ENCODE results near the gene ITGA11. TPM values are rescaled to one million over a fixed set of nuclear protein-coding genes. Genes with fewer than 3 reads are reported as not detected.

ITGA11 gene
- total and polyA plus RNA-seq, 2 of the 4 experiments (the other 2 are of a cell fraction) = 4.1 to 6.6 TPM

GRCh38 chr15:68289621-68290352 lies 142.2 kb downstream of the ITGA11 start:
- Histone ChIP-seq H4K8ac (ENCODE audit: low read depth in 2 of 2, low read length in 2 of 2) (no peak overlapping the region), H4K91ac (ENCODE audit: insufficient read depth, low read depth, low read length) (no peak overlapping the region), H2BK20ac (ENCODE audit: low read depth, low read length) (no peak overlapping the region), H4K5ac (ENCODE audit: low read depth, low read length) (no peak overlapping the region), H2BK15ac (ENCODE audit: low read depth, low read length) (no peak overlapping the region), H3K9ac (ENCODE audit: low read depth, low read length) (no peak overlapping the region), H3K4me3 (ENCODE audit: insufficient read depth, low read depth, low read length) (no peak overlapping the region), H3K14ac (replicated peaks; ENCODE audit: low read depth, low read length) (no peak overlapping the region), H2BK5ac (ENCODE audit: low read depth, low read length, poor library complexity, severe bottlenecking) (no peak overlapping the region), H3K27me3 (ENCODE audit: control insufficient read depth, insufficient read depth, low read length) (no peaks in the 10 kb centered on the region), H3K27ac (ENCODE audit: insufficient read depth, low read length) (no peak overlapping the region), H3K36me3 (ENCODE audit: control insufficient read depth, insufficient read depth, low read length) (peaks cover 17% of the 10 kb centered on the region), H3K56ac (ENCODE audit: extremely low read depth, insufficient read depth, low read length) (no peak overlapping the region), H2AK9ac (replicated peaks; ENCODE audit: low read depth, low read length, poor library complexity) (no peak overlapping the region), H3K4me2 (ENCODE audit: low read depth, low read length) (no peak overlapping the region), H3K23ac (ENCODE audit: low read depth, low read length) (no peak overlapping the region), H3K9me1 (ENCODE audit: insufficient read depth, low read length) (peaks cover 11% of the 10 kb centered on the region), H2BK120ac (ENCODE audit: low read depth, low read length) (no peak overlapping the region), H4K20me1 (ENCODE audit: insufficient read depth, low read length) (peaks cover 78% of the 10 kb centered on the region), H3K9me3 (ENCODE audit: control insufficient read depth, insufficient read depth, low read length) (peaks cover 1% of the 10 kb centered on the region; the same call in 1 of the 2 replicates), H3K79me1 (ENCODE audit: low read depth in 1 of 2, low read length in 2 of 2) (peaks cover 18 to 61% of the 10 kb centered on the region in 2 experiments), H3K4me1 (ENCODE audit: control insufficient read depth, insufficient read depth, low read length) (peaks cover 8% of the 10 kb centered on the region), H2AFZ (replicated peaks; ENCODE audit: low read length, poor library complexity) (no peak overlapping the region), H2AK5ac (ENCODE audit: low read depth, low read length) (no peak overlapping the region), H3K4ac (ENCODE audit: low read depth, low read length) (no peak overlapping the region), H3K18ac (ENCODE audit: low read depth, low read length) (no peak overlapping the region)
- POLR2A ChIA-PET (ENCODE audit: unreplicated experiment) = no interaction called here
- CTCF ChIA-PET = interaction anchor here (0.9 kb wide), 1 partner anchor 37 kb away, joined by 3 read pairs; no protein-coding TSS in a partner anchor
- no TSS peak for BruUV-seq (replicated peaks)
- DNase-seq = no peak
- in situ Hi-C loops (cut with MboI; ENCODE audit: low sequenced_read_pairs) = no loop called here
- dilution Hi-C loops (cut with HindIII; ENCODE audit: low sequenced_read_pairs, unreplicated experiment) = no loop called here
- TF ChIP-seq BHLHE40 (IDR thresholded peaks at IDR 0.05; ENCODE audit: low read depth, low read length) (no peak), CEBPB (IDR thresholded peaks at IDR 0.05; ENCODE audit: low read depth, low read length) (peak; percentile 62)
- WGBS, 2 experiments (ENCODE audit: extremely low coverage in 2 of 2, insufficient read length in 1 of 2) = 100% methylated on average over 3 of the region's 14 CpGs; no CpG with 5 or more reads in 1 of the 2 experiments
- intact Hi-C loops (cut with micrococcal nuclease) = no loop called here
- ATAC-seq (ENCODE audit: low read depth) = no peak

All from IMR-90 (cell line).